Neutrophil (primary cell): ENCODE measurements around the gene TACR1.

Experiments
- H3K27ac ChIP-seq: fragments of 200-600 bp; sonication (generic); 2 replicates; pipeline ENCODE4 v1.5.1; 2016; ENCODE audit warnings: mild to moderate bottlenecking, moderate library complexity
- H3K27me3 ChIP-seq: fragments of 200-600 bp; sonication (generic); 2 replicates; pipeline ENCODE4 v1.6.0; 2016; ENCODE audit warnings: mild to moderate bottlenecking
- H3K36me3 ChIP-seq: fragments of 200-600 bp; sonication (generic); 2 replicates; pipeline ENCODE4 v1.5.1; 2017
- H3K4me1 ChIP-seq, 2 experiments: fragments of 200-600 bp in 1 of 2; sonication (generic) in 1 of 2; 1 replicate in 1 of 2; 2 replicates in 1 of 2; pipeline versions ENCODE4 v1.5.1 to v1.6.1; 2013 to 2016; ENCODE audit warnings: low read depth in 1 of 2, low read length in 1 of 2, mild to moderate bottlenecking in 1 of 2, moderate library complexity in 1 of 2; ENCODE audit not compliant: control insufficient read depth in 1 of 2, insufficient read depth in 1 of 2
- H3K4me3 ChIP-seq, 2 experiments: fragments of 200-600 bp in 1 of 2; sonication (generic) in 1 of 2; 1 replicate in 1 of 2; 2 replicates in 1 of 2; pipeline ENCODE4 v1.5.1; 2013 to 2016; ENCODE audit warnings: low read depth in 1 of 2, low read length in 1 of 2, mild to moderate bottlenecking in 1 of 2, moderate library complexity in 1 of 2
- H3K9me3 ChIP-seq: fragments of 200-600 bp; sonication (generic); 2 replicates; pipeline ENCODE4 v1.5.1; 2016
- TF ChIP-seq, protein P1 (sequence below): fragments of 200-600 bp; sonication (generic); IDR thresholded peaks from 2 replicates; pipeline ENCODE4 v1.5.1; 2016; ENCODE audit warnings: antibody characterized with exemption

The TACR1 gene

DNA sequence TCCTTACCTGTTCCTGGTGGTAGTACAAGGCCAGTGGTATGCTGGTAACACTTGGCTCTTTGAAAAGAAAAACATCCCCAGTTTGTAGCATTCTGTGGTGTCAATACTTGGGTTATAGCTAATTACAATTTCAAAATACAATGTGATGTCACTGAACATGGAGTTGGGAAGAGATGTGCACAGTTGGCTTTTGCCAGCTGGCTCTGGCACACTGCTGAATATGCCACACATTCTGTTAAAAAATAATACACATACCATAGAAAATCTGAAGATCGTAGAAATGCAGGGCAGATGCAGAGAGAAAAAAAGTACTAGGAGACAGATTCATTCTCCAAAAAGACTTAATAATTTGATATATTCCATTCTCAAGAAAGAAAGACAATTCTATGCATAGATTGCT, 101.5 kb downstream of the TACR1 start:
- Histone ChIP-seq H3K27ac (no peak overlapping the region), H3K4me3 (no peak overlapping the region), H3K36me3 (no peaks in the 10 kb centered on the region), H3K9me3 (no peaks in the 10 kb centered on the region), H3K27me3 (peaks cover 5% of the 10 kb centered on the region), H3K4me1 (no peaks in the 10 kb centered on the region)
- TF ChIP-seq, protein P1, sequence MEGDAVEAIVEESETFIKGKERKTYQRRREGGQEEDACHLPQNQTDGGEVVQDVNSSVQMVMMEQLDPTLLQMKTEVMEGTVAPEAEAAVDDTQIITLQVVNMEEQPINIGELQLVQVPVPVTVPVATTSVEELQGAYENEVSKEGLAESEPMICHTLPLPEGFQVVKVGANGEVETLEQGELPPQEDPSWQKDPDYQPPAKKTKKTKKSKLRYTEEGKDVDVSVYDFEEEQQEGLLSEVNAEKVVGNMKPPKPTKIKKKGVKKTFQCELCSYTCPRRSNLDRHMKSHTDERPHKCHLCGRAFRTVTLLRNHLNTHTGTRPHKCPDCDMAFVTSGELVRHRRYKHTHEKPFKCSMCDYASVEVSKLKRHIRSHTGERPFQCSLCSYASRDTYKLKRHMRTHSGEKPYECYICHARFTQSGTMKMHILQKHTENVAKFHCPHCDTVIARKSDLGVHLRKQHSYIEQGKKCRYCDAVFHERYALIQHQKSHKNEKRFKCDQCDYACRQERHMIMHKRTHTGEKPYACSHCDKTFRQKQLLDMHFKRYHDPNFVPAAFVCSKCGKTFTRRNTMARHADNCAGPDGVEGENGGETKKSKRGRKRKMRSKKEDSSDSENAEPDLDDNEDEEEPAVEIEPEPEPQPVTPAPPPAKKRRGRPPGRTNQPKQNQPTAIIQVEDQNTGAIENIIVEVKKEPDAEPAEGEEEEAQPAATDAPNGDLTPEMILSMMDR: no peak

DNA sequence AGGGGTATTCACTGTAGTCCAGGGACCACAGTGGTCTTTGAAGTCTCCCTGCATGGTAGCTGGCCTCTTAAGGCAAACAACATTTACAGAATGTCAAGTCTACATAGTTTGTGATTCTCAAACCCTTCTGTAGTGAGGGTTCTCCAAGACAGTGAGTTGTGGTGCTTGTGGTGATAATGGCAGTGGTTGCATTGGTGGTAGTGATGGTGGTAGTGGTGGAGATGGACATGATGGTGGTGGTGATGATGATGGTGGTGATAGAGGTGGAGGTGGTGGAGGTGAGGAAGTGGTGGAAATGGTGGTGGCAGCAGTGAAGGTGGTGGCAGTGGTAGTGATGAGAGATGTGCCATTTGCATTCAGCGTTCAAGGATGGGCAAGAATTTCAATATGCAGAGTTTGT, 104.9 kb downstream of the TACR1 start:
- peaks cover 13% of the 10 kb centered on the region for H3K27me3 ChIP-seq
- H3K4me1 ChIP-seq: no peaks in the 10 kb centered on the region
- no peak overlapping the region for H3K27ac ChIP-seq
- H3K36me3 ChIP-seq: no peaks in the 10 kb centered on the region
- H3K4me3 ChIP-seq: no peak overlapping the region
- TF ChIP-seq, protein P1: no peak
- no peaks in the 10 kb centered on the region for H3K9me3 ChIP-seq

DNA sequence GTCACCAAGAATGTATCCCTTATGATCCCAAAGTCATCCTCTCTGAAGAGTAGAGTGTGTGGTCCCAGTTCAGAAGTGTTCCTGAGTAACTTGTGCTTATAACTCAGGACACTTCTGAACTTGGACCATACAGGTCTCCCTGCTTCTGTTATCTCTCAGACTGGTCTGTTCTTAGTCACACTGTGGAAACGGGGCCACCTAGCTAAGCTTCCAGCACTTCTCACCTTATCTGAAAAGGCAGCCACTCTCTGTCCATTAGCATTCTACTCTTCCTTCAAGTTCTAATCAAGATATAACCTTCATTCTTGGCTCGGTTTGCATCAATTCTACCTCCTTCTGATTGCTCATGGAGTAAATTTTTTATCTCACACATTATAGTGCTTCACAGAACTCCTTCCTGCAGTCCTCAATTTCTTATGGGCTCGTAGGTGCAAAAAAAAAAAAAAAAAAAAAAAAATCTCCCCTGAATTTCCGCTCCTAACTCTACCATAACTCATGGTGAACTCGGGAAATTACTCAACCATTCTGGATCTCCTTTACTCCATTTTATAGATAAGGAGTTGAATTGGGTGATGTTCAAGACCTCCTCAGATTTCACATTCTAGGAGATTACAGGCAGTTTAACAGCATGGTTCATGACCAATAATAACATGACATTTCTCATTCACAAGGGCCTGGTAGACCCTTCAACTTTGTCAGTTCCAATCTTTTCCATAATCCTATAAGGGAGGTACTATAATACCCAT, 108.4 kb downstream of the TACR1 start:
- H3K27me3 ChIP-seq: peaks cover 13% of the 10 kb centered on the region
- TF ChIP-seq, protein P1: no peak
- no peak overlapping the region for H3K27ac ChIP-seq
- no peaks in the 10 kb centered on the region for H3K4me1 ChIP-seq
- no peaks in the 10 kb centered on the region for H3K9me3 ChIP-seq
- no peak overlapping the region for H3K4me3 ChIP-seq
- H3K36me3 ChIP-seq: no peaks in the 10 kb centered on the region

DNA sequence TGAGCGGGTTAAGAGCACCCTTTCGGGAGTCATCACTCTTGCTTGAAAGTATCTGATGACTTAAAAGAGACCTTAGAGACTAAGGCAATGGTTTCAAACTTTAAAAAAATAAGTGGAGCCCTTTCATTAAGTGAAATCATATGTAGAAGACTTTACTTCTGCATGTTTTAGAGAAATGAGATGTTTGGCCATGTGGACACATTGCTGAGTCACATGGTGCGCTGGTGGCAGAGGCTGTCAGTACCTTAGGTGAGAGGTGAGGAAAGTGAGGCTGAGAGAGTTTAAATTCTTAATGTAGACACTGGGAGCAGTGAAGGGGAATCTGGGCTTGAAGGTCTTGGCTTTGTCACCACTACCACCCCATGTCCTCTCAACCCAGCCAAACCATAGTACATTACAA, 109.8 kb downstream of the TACR1 start:
- TF ChIP-seq, protein P1: no peak
- peaks cover 6 to 7% of the 10 kb centered on the region in 2 experiments for H3K4me1 ChIP-seq
- no peak overlapping the region for H3K27ac ChIP-seq
- H3K9me3 ChIP-seq: no peaks in the 10 kb centered on the region
- no peak overlapping the region for H3K4me3 ChIP-seq
- H3K36me3 ChIP-seq: no peaks in the 10 kb centered on the region
- H3K27me3 ChIP-seq: peaks cover 13% of the 10 kb centered on the region

DNA sequence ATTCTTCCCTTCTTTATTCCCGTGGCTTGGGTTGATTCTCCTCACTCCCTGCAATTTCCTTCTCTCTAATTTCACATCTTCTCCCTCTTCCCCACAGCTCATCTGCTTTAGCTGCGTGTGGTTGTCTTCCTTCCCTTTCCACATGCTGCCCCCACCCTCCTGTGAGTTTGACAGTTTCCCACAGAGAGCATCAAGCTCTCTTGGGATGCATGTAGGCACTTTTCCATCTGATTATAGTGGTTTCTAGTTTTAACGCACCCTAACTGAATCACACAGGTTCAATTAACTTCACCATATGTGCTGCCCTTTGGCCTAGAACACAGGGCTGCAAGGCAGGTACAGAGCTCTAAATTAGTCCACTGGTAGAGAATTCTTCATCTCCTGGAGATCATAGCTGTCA, 110.5 kb downstream of the TACR1 start:
- Histone ChIP-seq H3K9me3 (no peaks in the 10 kb centered on the region), H3K4me3 (no peak overlapping the region)
- TF ChIP-seq, protein P1: no peak

More for the DNA sequence above, 110.5 kb downstream of the TACR1 start:
- Histone ChIP-seq H3K27me3 (peaks cover 13% of the 10 kb centered on the region), H3K4me1 (peaks cover 6 to 7% of the 10 kb centered on the region in 2 experiments), H3K27ac (no peak overlapping the region), H3K36me3 (no peaks in the 10 kb centered on the region)
